GM19467 (cell line): ENCODE measurements around the gene PRSS16.
"Not testable (repeated sequence)": the region's sequence is repeated elsewhere in the genome, so short reads cannot be mapped to it uniquely, and the experiment has no call there.

Experiments used
- ATAC-seq: cut with Tn5 transposase; IDR thresholded peaks from one replicate; pipeline ENCODE4 v1.9.1; 2021; ENCODE audit warnings: mild to moderate bottlenecking, moderate library complexity; ENCODE audit not compliant: unreplicated experiment

Gene PRSS16

GRCh38 chr6:27247133-27247836 is at the start of gene PRSS16:
Gene PRSS16, plus strand, starts transcription at chr6:27247701. Its CDS starts 37 bp downstream, at chr6:27247738.
- no peak for ATAC-seq

DNA sequence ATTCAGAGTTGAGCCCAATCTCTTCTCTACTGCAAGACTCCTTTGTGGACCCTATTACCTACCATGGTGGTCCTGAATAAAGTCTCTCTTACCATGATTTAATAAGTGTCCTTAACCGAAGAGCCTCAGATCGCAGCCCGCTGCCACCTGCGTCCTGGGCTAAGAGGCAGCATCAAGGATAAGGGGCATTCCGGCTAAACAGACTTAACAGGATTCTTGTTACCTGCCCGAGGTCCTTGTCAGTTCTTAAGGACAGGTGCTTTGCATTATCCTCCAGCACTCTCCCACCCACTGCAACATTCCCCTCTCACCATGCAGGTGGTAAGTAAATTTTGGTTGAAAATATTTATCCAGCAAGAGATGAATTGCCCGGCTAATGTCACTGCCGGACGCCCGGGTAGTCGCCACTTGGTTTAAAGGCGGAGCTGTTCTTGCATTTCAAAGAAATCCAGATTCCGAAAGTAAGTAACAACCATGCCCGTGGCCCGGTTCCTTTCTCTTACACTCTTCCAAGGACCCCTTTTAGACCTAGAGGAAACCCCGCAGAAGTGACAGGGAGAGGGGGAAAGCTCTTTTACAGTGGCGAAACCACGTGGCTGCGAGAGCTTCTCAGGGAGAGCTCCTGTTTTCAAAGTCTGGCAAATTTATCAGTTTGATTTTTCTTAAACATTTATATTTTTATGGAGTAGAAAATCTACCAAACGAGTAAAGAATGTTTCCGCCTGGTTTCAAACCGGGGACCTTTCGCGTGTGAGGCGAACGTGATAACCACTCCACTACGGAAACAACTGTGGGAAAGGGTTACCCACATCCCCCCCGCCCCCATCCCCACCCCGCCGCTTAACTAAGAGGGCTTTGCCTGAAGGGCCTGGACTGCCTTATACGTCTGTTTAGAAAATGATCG is 41.9 kb upstream of the PRSS16 start:
- no peak for ATAC-seq

DNA sequence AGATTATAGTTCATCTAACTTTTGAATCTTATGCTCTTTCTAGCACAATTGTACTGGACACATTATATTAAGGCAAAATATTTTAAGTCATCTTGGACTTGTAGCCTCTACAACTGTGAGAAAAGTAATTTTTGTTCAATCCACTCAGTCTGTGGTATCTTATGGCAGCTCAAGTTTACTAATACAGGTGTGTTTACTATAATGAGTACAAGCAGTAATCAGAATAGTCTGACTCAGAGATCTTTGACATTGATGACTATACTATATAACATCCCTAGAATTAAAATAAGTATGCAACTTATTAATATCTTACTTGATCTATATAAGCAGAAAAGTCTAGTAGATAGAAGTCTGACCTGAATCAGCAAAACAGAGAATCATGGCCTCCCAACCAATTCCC is 40.7 kb upstream of the PRSS16 start:
- ATAC-seq: no peak

DNA sequence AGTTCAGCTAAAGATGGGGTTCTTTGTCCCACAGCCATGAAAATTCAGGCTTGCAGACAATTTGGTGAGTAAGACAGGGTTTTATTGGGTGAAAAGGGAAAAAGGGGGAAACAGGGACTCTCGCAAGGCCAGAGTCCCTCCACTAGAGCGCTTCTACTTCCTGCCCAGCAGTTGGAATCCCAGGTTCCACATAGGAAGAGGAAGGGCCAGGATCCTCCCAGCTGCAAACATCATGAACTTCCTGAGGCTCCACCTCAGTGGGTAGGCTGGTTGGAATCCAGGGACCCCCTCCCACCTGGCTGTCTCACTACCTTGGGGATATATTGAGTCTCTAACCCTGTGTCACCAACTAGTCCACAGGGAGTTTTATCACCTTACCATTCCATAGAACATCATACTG is 39.5 kb upstream of the PRSS16 start:
- ATAC-seq: no peak

GRCh38 chr6:27209196-27209595 is 38.3 kb upstream of the PRSS16 start:
- ATAC-seq: no peak

- ATAC-seq: no peak
These were observed 37.7 kb upstream of the PRSS16 start for GRCh38 chr6:27209659-27210269.

- not testable (repeated sequence) for ATAC-seq
These were observed 34.4 kb upstream of the PRSS16 start for GRCh38 chr6:27213091-27213517.

- no peak for ATAC-seq
These were observed 33.9 kb upstream of the PRSS16 start for GRCh38 chr6:27213544-27214125.

GRCh38 chr6:27214126-27214601 is 33.3 kb upstream of the PRSS16 start:
- ATAC-seq: no peak

- ATAC-seq: no peak
These were observed 30.6 kb upstream of the PRSS16 start for GRCh38 chr6:27216874-27217273.

GRCh38 chr6:27222971-27223370 is 24.5 kb upstream of the PRSS16 start:
- not testable (repeated sequence) for ATAC-seq

- no peak for ATAC-seq
These were observed 22.8 kb upstream of the PRSS16 start for GRCh38 chr6:27224729-27225128.

DNA sequence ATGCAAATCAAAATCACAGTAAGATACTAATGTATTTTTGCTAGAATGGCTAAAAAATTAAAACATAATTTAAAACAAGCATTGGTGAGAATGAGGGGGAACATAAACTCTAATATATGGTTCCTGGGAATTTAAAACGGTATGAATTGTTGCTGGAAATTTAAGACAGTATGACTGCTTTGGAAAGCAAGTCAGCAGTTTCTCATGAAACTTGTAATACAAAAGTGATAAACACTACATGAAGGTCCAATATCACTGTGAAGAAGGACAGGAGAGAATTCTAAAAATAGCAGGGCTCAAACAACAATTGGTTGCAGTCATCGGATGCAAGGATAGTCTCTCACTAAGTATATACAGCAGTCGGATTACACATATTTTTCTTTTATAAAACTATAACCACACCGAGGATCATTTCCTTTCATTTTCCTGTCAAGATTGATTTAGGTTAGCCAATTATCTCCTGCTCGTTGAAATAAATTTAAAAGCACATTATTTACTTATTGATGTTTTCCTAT is 18.5 kb upstream of the PRSS16 start:
- ATAC-seq: no peak

- no peak for ATAC-seq
These were observed 16.8 kb upstream of the PRSS16 start for GRCh38 chr6:27230758-27231111.

DNA sequence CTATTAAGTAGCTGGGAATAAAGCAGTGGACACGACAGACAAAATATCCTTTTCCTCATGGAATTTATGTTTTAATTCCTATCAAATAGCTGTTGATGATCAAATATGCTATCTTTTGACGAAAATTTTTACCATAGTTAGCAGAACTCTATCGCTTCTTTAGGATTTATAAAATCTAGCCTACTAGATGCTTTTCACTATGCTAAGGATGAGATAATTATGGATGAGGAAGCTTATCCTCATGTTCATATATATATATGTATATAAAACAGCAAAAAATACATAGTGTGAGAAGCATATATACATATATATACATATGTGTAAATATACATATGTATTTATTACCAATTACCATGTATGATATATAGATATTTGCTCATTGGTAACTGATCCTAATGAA is 12.9 kb upstream of the PRSS16 start:
- ATAC-seq: no peak

DNA sequence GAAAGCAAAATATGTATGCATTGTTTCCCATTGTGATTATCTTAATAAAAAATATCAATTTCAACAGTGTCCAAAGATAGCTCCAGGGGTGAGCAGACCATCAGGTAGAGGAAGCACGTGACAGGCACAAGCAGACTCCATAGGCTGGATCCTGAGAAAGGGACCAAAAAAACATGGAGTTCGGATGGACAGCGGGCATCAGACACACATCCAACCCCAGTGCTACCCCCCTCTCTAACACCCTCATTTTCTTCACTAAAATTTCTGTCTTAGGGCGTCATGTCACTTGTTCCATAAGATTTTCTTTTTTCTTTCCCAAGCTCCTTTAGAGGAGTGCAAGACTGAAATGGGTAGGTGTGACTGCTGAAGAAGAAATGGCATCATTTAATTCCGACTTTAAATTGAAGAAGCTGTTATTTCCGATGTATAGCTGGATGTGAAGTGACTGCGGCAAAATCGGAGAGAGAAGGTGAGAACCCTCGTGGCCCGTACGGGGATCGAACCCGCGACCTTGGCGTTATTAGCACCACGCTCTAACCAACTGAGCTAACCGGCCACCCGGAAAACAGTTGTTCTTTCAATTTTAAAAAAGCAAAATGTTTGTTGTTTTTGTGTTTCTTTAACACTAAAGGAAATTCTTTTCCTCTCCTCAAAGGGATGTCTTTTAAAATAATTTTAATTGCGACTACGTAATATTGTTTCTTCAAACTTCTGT is 10.3 kb upstream of the PRSS16 start:
- no peak for ATAC-seq

DNA sequence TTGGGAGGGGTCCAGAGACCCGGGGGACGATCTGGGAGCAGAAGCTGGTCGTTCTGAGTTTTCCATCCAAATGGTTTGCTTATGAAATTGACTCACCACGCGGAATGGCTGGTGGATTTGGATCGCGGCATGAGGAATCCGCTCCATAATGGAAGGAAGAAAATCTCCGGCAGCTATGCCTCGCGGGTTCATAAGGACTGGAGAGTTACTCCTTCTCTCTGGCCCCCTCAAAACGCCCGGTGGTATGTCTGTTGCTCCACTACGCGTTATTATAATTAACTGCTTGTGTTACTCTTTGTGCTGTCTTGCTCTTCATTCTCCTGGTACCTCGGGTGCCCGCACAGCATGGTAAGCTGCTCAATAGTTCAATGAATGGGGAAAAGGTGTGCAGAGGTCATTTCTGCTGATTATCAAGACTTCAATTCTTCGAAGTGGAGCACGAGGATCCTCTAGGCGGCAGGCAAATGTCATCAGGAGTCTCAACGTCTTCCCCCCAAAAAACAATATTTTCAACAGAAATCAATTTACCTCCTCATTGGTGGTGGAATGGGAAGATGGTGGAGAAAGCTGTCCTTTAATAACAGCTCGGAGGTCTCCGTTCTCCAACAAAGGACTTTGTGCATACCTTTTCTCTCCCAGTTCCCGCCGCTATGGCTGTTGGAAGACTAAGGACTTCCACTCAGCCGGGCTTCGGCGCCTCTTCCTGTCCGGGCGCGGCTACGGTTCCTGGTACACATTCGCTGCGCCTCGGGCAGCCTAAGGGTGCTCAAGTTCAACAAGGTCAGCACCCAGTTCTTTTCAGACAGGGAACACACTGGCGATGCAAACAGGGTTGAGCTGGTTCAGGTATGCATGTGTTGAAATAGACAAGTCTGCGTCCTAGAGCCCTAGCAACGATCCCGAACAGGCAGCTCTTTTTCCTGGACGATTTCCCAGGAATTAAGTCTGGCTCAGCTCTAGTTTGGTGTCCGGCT is 9.2 kb upstream of the PRSS16 start:
- ATAC-seq: no peak

- no peak for ATAC-seq
These were observed 8.2 kb upstream of the PRSS16 start for GRCh38 chr6:27239258-27239657.

GRCh38 chr6:27241443-27241842 is 6.1 kb upstream of the PRSS16 start:
- no peak for ATAC-seq
